GM12864 (cell line): Measurements from ENCODE around the gene HJV.

ENCODE experiments used
- DNase-seq: peaks from one replicate; pipeline ENCODE4 v3.0.0-alpha.2; 2011; ENCODE audit warnings: low read depth
- H3K4me3 ChIP-seq: 2 replicates; pipeline ENCODE4 v1.5.1; 2011; ENCODE audit warnings: mild to moderate bottlenecking, low read depth, low read length, control low read depth
- CTCF ChIP-seq: IDR thresholded peaks from 2 replicates; pipeline ENCODE4 v1.5.1; 2011; ENCODE audit warnings: low read depth, mild to moderate bottlenecking, moderate library complexity, low read length, control low read depth, inconsistent platforms; ENCODE audit errors: missing control alignments

Gene HJV

GRCh38 chr1:145983206-145983675, 38.3 kb downstream of the HJV start:
- H3K4me3 ChIP-seq = no peak overlapping the region
- DNase-seq = no peak
- no peak for TF ChIP-seq CTCF

GRCh38 chr1:145982010-145982723, 39.4 kb downstream of the HJV start:
- no peak for DNase-seq
- TF ChIP-seq CTCF = no peak
- no peak overlapping the region for H3K4me3 ChIP-seq

GRCh38 chr1:145980457-145980994, 41.0 kb downstream of the HJV start:
- no peak for TF ChIP-seq CTCF
- no peak overlapping the region for H3K4me3 ChIP-seq

GRCh38 chr1:145979746-145980456, 41.6 kb downstream of the HJV start:
- DNase-seq = peak; percentile 46
- no peak overlapping the region for H3K4me3 ChIP-seq
- no peak for TF ChIP-seq CTCF

More at GRCh38 chr1:145980457-145980994, 41.0 kb downstream of the HJV start:
- DNase-seq = no peak

GRCh38 chr1:145978854-145979745, 42.4 kb downstream of the HJV start:
- peak; percentile 44 for TF ChIP-seq CTCF
- H3K4me3 ChIP-seq = no peak overlapping the region; the same call in 1 of the 2 replicates
- DNase-seq = peak; percentile 99

GRCh38 chr1:145978471-145978853, 43.1 kb downstream of the HJV start:
- no peak overlapping the region for H3K4me3 ChIP-seq
- DNase-seq = no peak
- TF ChIP-seq CTCF = no peak
